Osteoblast (primary cell): ENCODE results near the gene MAML2. TPM values are rescaled to one million over a fixed set of nuclear protein-coding genes. Genes with fewer than 3 reads are reported as not detected.
A peak's percentile ranks its signal among the peaks of the same experiment; 100 is the strongest.

ENCODE experiments used
- DNase-seq: peaks from one replicate; pipeline ENCODE4 v3.0.0; 2011; ENCODE audit warnings: low spot score, mixed read lengths; ENCODE audit not compliant: insufficient read length; ENCODE audit errors: missing footprints
- H2AFZ ChIP-seq: 2 replicates; pipeline ENCODE4 v1.6.0; 2011; ENCODE audit warnings: mild to moderate bottlenecking, low read length
- H3K27ac ChIP-seq: 2 replicates; pipeline ENCODE4 v1.5.1; 2011; ENCODE audit warnings: mild to moderate bottlenecking, low read depth, low read length, moderate library complexity
- H3K27me3 ChIP-seq: 2 replicates; pipeline ENCODE4 v1.6.0; 2012; ENCODE audit warnings: mild to moderate bottlenecking, control low read depth, inconsistent platforms, low read length, moderate library complexity; ENCODE audit not compliant: insufficient read depth
- H3K36me3 ChIP-seq: 2 replicates; pipeline ENCODE4 v1.5.1; 2011; ENCODE audit warnings: mild to moderate bottlenecking, low read length, control low read depth, moderate library complexity; ENCODE audit not compliant: insufficient read depth
- H3K4me1 ChIP-seq: 2 replicates; pipeline ENCODE4 v1.5.1; 2011; ENCODE audit warnings: mild to moderate bottlenecking, low read length, control low read depth, moderate library complexity; ENCODE audit not compliant: insufficient read depth
- H3K4me2 ChIP-seq: 2 replicates; pipeline ENCODE4 v1.6.0; 2011; ENCODE audit warnings: mild to moderate bottlenecking, low read length; ENCODE audit not compliant: insufficient read depth
- H3K4me3 ChIP-seq: fragments of 200-600 bp; sonication (generic); 3 replicates; pipeline ENCODE4 v1.5.1; 2012; ENCODE audit warnings: mild to moderate bottlenecking, low read length, inconsistent platforms; ENCODE audit not compliant: insufficient read depth
- H3K79me2 ChIP-seq: 2 replicates; pipeline ENCODE4 v1.6.0; 2012; ENCODE audit warnings: mild to moderate bottlenecking, low read length, control low read depth, inconsistent platforms; ENCODE audit not compliant: insufficient read depth
- H3K9me3 ChIP-seq: 2 replicates; pipeline ENCODE4 v1.5.1; 2011; ENCODE audit warnings: low read depth, low read length, control low read depth
- H4K20me1 ChIP-seq: 2 replicates; pipeline ENCODE4 v1.6.0; 2012; ENCODE audit warnings: mild to moderate bottlenecking, low read length, control low read depth; ENCODE audit not compliant: insufficient read depth
- CTCF ChIP-seq: IDR thresholded peaks from 2 replicates; pipeline ENCODE4 v1.5.1; 2011; ENCODE audit warnings: mild to moderate bottlenecking, low read depth, low read length, moderate library complexity; ENCODE audit errors: extremely low read depth
- total RNA-seq: library from RNA; depleted of rRNA; stranded (reverse); fragments of >200 nt; gene quantifications from 2 replicates; pipeline ENCODE4 v1.2.3, GENCODE V29; 2012

Gene MAML2
- total RNA-seq, 1 donor: 17.4 TPM

- peaks cover 22% of the 10 kb centered on the region for H4K20me1 ChIP-seq
- H3K4me3 ChIP-seq: no peak overlapping the region
- no peak for TF ChIP-seq CTCF
- DNase-seq: no peak
- H3K27me3 ChIP-seq: no peaks in the 10 kb centered on the region
- no peaks in the 10 kb centered on the region for H3K36me3 ChIP-seq
- H3K79me2 ChIP-seq: peaks cover 39% of the 10 kb centered on the region
- H3K9me3 ChIP-seq: no peaks in the 10 kb centered on the region
- no peak overlapping the region for H3K27ac ChIP-seq
- H3K4me1 ChIP-seq: peaks cover 20% of the 10 kb centered on the region
- H3K4me2 ChIP-seq: no peak overlapping the region
- H2AFZ ChIP-seq: no peak overlapping the region
Observed at GRCh38 chr11:96017856-96018255, 325.1 kb downstream of the MAML2 start.

- H3K27me3 ChIP-seq: no peaks in the 10 kb centered on the region
- no peak for TF ChIP-seq CTCF
- no peak for DNase-seq
- peaks cover 29% of the 10 kb centered on the region for H3K4me1 ChIP-seq
- H3K36me3 ChIP-seq: no peaks in the 10 kb centered on the region
- no peak overlapping the region for H3K27ac ChIP-seq
- H3K4me3 ChIP-seq: no peak overlapping the region
- peaks cover 27% of the 10 kb centered on the region for H4K20me1 ChIP-seq
- H3K9me3 ChIP-seq: no peaks in the 10 kb centered on the region
- peaks cover 47% of the 10 kb centered on the region for H3K79me2 ChIP-seq
- H2AFZ ChIP-seq: no peak overlapping the region
- H3K4me2 ChIP-seq: no peak overlapping the region
Observed at GRCh38 chr11:96016978-96017502, 326.0 kb downstream of the MAML2 start.

DNA sequence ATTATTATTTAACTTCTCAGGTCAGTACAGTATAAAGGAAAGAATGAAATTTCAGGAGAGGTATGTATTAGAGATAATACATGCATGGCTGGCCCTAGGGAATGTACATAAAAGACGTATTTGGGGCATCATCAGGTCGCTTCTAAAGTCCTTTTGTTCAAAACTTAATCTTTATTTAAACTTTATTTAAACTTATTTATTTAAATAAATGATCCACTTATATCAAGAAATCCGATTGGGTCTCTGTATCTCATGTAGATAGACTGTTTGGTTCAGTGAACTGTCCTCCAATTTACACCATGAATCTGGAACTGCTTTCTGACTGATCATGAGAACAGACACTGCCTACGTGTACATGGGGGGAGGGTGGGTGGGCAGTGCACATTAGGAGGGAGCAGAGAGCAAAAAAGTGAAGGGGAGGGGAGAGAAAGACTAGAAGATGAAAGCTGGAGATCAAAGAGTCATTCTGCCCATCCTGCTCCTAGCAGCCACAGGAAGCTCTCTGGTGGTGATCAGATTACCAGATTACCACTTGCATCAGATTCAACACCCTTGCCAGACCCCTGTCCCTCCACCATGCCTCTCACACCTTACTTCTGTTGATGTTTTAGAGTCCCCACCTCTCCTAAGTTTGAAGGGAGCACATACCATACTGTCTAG lies 327.0 kb downstream of the MAML2 start:
- no peaks in the 10 kb centered on the region for H3K36me3 ChIP-seq
- no peak for DNase-seq
- H3K27me3 ChIP-seq: no peaks in the 10 kb centered on the region
- H4K20me1 ChIP-seq: peaks cover 24% of the 10 kb centered on the region
- H2AFZ ChIP-seq: no peak overlapping the region
- H3K4me2 ChIP-seq: no peak overlapping the region
- H3K4me3 ChIP-seq: no peak overlapping the region
- peaks cover 47% of the 10 kb centered on the region for H3K79me2 ChIP-seq
- no peak overlapping the region for H3K27ac ChIP-seq
- no peaks in the 10 kb centered on the region for H3K9me3 ChIP-seq
- peaks cover 31% of the 10 kb centered on the region for H3K4me1 ChIP-seq
- no peak for TF ChIP-seq CTCF

GRCh38 chr11:96014217-96014616 lies 328.8 kb downstream of the MAML2 start:
- peak overlapping the region; percentile 30 for H3K27ac ChIP-seq
- H3K9me3 ChIP-seq: no peaks in the 10 kb centered on the region
- TF ChIP-seq CTCF: no peak
- H3K36me3 ChIP-seq: no peaks in the 10 kb centered on the region
- H3K4me3 ChIP-seq: no peak overlapping the region
- H3K27me3 ChIP-seq: no peaks in the 10 kb centered on the region
- peaks cover 54% of the 10 kb centered on the region for H3K79me2 ChIP-seq
- peak overlapping the region; percentile 24 for H3K4me2 ChIP-seq
- peaks cover 16% of the 10 kb centered on the region for H4K20me1 ChIP-seq
- H2AFZ ChIP-seq: no peak overlapping the region
- DNase-seq: peak; percentile 88
- peaks cover 27% of the 10 kb centered on the region for H3K4me1 ChIP-seq
